NOMO-1 treated with dmso at 0.1 percent for 144 hours (cell line): ENCODE data around the gene CFAP73.
A peak's percentile ranks its signal among the peaks of the same experiment; 100 is the strongest.

Source experiments
- DNase-seq: peaks from one replicate; lab custom pipeline; 2025; ENCODE audit not compliant: unreplicated experiment; lab: John Stamatoyannopoulos, UW

CFAP73 gene

DNA sequence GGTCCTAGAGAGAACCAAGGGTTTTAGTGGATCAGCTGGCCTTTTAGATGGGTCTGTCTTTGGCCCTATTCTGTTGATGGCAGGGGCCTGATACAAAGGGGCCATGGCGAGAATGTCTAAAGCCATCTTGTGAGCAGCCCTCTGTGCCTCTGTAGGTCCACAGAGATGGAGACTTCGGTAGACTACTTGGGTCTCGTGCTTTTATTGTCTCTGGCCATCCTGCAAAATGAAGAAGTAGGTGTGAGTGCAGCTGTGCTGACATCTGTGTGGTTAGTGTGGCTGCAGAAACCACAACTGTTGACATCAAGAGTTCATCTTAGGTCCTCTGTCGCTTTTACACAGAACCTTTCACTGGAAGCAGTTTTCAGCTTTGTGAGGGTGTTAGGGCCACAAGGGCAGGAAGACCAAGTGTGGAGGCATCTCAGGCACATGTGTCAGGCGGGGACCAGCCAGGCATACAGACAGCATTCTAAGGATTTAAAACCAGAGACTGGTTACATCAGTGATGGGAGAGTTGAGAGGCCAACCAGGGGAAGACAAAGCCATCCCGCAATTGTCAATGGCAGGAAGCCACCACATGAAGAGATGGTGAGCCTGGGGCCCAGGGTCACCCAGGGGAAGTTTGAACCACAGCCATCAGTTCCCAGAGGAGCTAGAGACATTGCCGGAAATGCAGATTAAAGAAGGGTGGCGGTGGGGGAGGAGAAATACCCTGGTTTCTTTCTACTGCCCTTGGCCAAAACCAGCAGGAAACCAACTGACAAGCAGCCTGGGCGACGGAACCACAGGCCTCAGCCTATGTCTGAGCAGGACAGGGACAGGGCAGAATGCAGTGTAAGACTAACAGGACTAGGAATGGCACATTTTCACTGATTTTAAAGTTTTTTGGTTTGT, 58.8 kb downstream of the CFAP73 start:
- DNase-seq, result peak; percentile 97
